NCI-H345 (cell line): ENCODE measurements around the gene ENAH.
"Not testable (repeated sequence)": the region's sequence is repeated elsewhere in the genome, so short reads cannot be mapped to it uniquely, and the experiment has no call there.

Experiments used
- DNase-seq: peaks from one replicate; lab custom pipeline; 2025; lab: John Stamatoyannopoulos, UW

The ENAH gene

DNA sequence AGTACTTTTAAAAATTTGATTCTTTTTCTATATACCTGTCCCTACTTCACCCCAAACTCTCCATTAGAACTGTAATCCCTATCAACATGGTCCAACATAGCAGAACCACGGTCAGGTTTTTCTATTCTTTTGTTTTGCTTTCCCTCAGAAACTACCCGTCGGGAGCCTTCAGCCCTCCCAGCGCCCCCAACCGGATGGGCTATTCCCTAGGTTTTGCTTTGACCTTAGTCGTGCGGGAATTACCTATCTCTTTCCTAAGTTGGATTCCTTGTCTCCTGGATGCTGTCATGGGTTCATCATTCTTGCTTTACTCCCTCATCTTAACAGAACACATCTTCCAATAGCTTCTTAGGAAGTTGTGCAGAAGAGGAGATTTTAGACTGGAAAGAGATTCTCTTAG is 127.5 kb downstream of the ENAH start:
- DNase-seq = no peak

GRCh38 chr1:225524570-225524969 is 128.4 kb downstream of the ENAH start:
- DNase-seq = no peak

DNA sequence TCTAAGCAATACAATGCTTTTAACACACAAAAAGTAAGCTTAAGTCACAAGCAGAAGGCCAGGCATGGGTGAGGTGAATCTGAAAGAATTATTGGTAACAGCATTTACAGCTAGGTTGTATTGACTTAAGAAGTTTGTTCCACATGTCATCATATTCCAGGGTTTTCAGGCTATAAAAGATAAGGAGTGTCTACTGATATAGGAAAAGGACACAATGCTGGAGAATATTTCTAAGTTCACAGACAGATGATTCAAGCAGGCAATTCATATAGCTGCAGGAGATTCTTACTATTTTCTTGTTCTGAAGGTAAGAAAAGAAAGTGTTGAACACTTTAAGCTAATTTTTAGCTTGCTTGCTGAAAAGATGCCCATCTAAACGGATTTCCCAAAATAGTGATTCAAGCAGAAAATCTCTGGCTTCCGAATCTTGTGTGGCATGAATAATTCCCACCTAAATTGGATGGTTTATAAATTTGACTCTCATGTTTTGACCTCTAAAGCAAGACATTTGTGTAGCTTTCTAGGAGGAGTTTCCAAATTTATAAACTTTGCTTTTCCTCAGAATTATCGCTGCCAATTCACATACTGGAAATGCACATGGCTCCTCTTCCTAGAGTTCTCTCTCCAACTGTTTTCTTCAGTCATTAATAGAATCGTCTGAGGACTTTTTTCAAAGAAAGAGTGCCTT is 129.5 kb downstream of the ENAH start:
- DNase-seq = no peak

DNA sequence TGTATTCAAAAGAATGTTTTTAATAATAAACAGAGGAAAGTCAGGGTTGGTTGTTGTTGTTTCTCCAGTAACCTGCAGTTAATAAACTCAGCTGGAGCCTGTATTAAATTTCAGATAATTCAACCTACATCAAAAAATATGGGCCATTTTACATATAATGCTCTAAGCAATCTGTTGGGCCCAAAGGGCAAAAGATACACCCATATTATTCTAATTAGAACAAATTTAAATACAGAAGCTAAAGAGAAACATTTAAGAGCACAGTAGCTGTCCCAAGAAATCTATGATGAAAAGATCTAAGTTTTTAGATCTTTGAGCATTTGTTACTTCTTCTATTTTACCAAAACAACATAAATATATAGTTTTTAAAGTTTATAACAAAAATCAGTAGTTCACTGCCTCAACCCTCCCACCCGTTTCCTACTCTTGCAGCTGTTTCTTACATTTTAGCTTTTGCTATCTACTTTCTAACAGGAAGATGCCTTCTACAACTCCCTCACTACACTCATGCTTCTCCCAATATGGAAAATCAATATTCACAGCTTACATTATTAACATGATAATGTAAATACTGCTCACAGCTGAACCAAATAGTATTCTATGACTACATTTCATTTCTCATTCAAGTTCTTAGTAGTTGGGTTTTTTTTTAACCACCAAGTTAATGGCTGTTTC is 130.2 kb downstream of the ENAH start:
- no peak for DNase-seq

DNA sequence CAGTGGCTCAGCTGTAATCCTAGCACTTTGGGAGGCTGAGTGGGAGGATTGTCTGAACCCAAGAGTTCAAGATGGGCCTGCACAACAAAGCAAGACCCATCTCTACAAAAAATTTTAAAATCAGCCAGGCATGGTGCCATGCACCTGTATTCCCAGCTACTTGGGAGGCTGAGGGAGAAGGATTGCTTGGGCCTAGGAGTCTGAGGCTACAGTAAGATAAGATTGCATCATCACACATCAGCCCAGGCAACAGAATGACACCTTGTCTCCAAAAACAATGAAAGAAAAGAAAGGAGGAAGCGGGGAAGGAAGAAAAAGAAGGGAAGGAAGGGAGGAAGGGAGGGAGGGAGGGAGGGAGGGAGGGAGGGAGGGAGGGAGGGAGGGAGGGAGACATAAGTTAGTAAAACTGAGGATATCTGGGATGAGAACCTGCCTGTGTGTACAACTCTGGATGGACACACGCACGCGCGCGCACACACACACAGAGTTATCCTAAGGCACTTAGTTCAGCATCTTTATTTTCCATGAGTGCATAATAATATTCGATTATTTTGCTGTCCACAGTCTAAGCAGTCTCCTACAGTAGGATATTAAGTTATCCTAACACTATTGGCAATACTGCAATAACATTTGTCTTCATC is 132.2 kb downstream of the ENAH start:
- DNase-seq = no peak

DNA sequence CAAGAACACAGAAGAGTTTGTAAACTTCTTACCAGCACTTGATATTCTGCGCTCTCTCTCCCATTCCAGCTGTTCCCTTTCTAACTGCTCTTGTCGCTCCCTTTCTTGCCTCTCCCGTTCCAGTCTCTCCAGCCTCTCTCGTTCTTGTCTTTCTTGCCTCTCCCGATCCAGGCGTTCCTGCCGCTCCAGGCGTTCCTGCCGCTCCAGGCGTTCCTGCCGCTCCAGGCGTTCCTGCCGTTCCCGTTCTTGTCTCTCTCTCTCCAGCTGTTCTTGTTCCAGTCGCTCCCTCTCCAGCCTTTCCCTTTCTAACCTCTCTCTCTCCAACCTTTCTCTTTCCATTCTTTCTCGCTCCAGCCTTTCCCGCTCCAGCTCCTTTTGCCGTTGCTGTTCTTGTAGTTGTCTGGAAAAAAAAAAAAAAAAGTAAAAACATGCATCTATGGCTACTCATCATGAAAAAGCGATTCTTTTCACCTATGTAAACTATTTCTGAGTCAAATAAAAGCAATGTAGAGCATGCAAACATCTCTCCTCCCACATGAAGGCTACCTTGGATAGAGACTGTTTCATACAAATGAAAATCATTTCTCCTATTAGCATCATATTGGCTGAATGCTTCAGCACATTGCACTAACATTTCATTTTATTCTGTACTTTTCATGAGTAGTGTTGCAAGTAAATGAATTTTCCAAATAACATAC is 133.6 kb downstream of the ENAH start:
- DNase-seq = no peak

- no peak for DNase-seq
Observed at GRCh38 chr1:225517697-225518096, 135.2 kb downstream of the ENAH start.

DNA sequence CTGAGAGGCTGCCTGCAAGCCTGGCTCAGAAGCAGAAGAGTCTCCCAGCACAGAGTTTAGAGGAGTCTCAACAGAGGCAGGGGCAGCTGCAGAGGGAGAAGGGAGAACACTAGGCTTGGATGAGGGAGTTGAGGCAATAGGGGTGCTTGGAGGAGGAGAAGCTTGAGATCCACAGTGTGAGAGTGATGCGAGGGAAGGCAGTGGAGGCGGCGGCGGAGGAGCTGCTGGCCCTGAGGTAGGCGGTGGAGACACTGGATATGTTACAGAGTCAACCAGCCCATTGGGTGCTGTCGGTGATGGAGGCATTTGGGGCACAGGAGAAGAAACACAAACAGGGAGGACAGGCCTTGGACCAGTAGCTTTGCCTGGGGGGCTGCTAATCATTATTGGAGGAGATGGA is 135.7 kb downstream of the ENAH start:
- no peak for DNase-seq

DNA sequence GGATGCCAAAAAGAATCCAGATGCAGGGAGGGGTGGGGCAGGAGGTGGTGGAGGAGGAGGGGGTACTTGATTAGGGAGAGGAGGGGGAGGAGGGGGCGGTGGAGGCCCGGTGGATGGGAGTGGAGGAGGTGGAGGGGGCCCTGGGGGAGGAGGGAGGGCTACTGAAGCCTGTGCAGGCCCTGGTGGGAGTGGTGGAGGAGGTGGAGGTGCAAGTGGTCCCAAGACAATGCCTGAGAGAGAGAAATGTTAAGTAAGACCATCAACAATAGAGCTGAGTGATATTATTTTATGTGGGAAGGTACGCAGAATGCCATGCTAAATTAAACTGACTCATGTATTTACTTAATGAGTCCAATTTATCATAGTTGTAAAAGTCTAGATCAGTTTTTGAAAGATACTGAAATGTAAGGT is 138.2 kb downstream of the ENAH start:
- DNase-seq = no peak

DNA sequence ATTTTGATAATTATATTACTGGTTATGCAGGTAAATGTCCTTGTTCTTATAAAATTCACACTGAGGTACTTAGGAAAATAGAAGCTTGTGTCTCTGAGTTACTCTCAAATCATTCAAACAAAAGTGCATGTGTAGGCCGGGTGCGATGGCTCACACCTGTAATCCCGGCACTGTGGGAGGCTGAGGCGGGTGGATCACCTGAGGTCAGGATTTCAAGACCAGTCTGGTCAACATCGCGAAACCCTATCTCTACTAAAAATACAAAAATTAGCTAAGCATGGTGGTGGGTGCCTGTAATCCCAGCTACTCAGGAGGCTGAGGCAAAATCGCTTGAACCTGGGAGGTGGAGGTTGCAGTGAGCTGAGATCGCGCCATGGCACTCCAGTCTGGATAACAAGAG is 139.3 kb downstream of the ENAH start:
- not testable (repeated sequence) for DNase-seq

GRCh38 chr1:225511828-225512381 is 141.0 kb downstream of the ENAH start:
- no peak for DNase-seq

- not testable (repeated sequence) for DNase-seq
Observed at GRCh38 chr1:225510740-225511139, 142.2 kb downstream of the ENAH start.

- DNase-seq = no peak
Observed at GRCh38 chr1:225509770-225510169, 143.2 kb downstream of the ENAH start.

- no peak for DNase-seq
Observed at GRCh38 chr1:225509376-225509707, 143.6 kb downstream of the ENAH start.

DNA sequence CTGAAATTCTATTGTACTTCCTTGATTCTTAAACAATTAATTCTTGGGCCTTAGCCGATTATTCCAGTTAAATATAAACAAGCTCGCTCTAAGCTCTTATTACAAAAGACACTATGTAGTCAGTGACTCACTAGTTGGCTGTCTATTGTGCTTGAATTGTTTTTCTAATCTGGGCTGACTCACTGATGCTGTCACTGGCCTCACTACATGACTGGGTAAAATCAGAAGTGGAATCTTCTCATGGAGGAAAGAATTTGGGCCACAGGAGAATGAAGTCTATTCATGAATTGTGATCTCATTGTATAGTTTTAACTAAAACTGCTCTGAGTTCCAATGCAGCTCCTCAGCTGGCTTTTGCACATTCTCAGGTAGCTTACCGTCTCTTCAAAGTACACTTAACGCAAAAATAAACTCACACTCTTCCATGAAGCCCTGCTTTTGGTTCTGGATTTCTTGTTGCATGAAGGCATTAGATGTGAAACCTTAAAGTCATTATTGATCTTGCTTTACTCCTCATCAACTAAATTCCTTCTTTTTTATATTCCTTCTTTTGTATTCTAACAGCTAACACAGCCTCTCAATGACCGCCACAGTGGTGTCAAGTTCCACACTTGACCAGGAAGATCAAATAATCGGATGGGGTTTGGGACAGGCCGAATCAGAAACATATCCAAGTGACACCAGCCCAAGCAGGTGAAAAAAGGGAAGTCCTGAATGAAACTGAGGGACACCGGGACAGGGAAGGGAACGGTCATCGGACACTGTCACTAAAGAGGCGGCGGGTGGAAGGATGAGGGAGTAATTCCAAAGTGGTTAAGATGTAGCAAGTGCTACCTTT is 144.2 kb downstream of the ENAH start:
- peak; percentile 48 for DNase-seq

DNA sequence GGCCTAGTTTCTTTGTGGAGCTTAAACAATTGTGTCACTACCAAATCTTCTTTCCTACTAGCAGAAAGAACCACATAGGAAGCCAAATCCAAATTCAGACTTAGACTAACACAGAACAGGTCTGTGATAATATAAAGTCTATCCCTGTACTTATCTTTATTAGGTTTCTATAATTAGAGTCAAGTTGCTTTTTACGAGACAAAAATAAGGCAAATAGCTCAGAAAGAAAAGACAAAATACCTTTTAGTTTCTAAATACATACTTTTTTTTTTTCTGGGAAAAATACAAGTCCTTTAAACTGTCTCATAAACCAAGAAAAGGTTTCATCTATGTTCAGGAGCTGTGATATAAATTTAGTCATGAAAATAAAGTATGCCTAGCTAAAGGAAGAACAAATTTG is 146.2 kb downstream of the ENAH start:
- DNase-seq = no peak

DNA sequence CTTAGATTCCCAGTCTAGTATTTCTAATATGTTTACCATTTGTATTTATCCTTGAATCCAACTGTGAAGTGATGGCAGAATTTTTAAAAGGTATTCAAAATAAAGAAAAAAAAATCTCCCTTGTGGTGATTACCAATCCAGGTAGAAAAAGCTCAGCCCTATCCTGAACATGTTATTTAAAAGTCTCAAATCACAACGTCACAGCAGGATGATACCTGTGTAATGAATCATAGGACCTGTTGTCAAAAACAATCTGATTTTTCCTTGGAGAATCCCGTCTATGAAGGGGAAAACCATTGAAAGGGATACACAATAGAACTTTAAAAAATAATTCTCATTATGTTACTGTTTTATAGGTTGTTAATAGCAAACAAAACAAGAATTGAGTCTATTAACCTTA is 148.1 kb downstream of the ENAH start:
- DNase-seq = no peak

GRCh38 chr1:225500624-225501192 is 152.2 kb downstream of the ENAH start:
- no peak for DNase-seq

GRCh38 chr1:225498549-225499136 is 154.3 kb downstream of the ENAH start:
- no peak for DNase-seq

DNA sequence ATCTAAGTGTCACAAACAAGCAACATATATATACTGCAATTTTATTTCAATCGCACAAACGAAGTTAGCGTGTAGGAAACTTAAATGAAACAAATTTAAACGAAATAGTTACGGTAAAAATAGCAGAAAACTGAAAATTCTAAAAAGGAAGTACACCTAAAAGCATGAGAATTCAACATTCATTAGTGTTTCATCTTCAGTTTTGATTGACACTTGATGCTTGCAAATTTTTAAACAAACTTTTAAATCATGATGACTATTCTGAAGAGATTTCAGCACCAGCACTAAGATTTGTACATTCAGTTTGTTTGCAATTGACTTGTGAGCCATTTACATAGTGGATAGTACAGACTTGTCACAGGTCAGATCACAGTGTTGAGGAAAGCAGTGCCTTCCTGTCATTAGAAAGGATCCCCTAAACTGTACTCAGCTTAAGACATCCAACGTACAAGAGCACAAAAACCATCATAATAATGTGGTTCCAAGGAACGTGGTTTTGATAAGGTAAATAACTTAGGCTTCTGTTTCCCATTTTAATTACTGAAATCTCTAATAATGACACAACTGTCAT is 158.0 kb downstream of the ENAH start:
- DNase-seq = no peak
